Heart left ventricle (tissue), 16 donors: ENCODE measurements around the gene GPRIN1. TPM values are rescaled to one million over a fixed set of nuclear protein-coding genes. Genes with fewer than 3 reads are reported as not detected.

Experiments used
- ATAC-seq, 4 donors: fragments of 200-7000 bp; cut with Tn5 transposase; one replicate each; pipeline ENCODE4 v1.9.1; 2020 to 2022; ENCODE audit warnings: moderate library complexity in 4 of 4, mild to moderate bottlenecking in 3 of 4, moderate number of reproducible peaks in 1 of 4
- DNase-seq, 5 donors: peaks; one replicate each; pipeline ENCODE4 v3.0.0-alpha.2; 2020
- H3K27ac ChIP-seq, 12 donors: fragments of 200-600 bp; sonication (generic) in 4 of 12; one replicate each; pipeline versions ENCODE4 v1.5.0 to v1.8.0; 2016 to 2022; ENCODE audit warnings: mild to moderate bottlenecking in 2 of 12
- H3K27me3 ChIP-seq, 9 donors: fragments of 200-600 bp; sonication (generic) in 2 of 9; one replicate each; pipeline versions ENCODE4 v1.5.1 to v1.8.0; 2016 to 2022; ENCODE audit warnings: mild to moderate bottlenecking in 3 of 9
- H3K36me3 ChIP-seq, 9 donors: fragments of 200-600 bp; sonication (generic) in 2 of 9; one replicate each; pipeline versions ENCODE4 v1.5.0 to v1.8.0; 2018 to 2022; ENCODE audit warnings: mild to moderate bottlenecking in 2 of 9
- H3K4me1 ChIP-seq, 12 donors: fragments of 200-600 bp; sonication (generic) in 4 of 12; one replicate each; pipeline versions ENCODE4 v1.5.0 to v1.8.0; 2016 to 2022; ENCODE audit warnings: mild to moderate bottlenecking in 3 of 12
- H3K4me3 ChIP-seq, 12 donors: fragments of 200-600 bp; sonication (generic) in 4 of 12; one replicate each; pipeline versions ENCODE4 v1.5.0 to v1.8.0; 2017 to 2022; ENCODE audit warnings: mild to moderate bottlenecking in 9 of 12, moderate library complexity in 4 of 12
- H3K9me3 ChIP-seq, 12 donors: fragments of 200-600 bp; sonication (generic) in 4 of 12; one replicate each; pipeline versions ENCODE4 v1.5.0 to v1.8.0; 2016 to 2022; ENCODE audit warnings: mild to moderate bottlenecking in 1 of 12
- POLR2A ChIP-seq, 2 donors: fragments of 450-650 bp; IDR thresholded peaks; one replicate each; pipeline ENCODE4 v1.6.1; 2017; ENCODE audit warnings: antibody characterized with exemption in 2 of 2, mild to moderate bottlenecking in 2 of 2, moderate library complexity in 2 of 2
- WGBS, 4 donors: extraction: QIAGEN DNeasy Blood & Tissue Kit in 2 of 4; methylation state at CpG; one replicate each; pipeline versions ENCODE4 v1.1.5 to v1.1.7; 2013 to 2018; 5-methylcytosine and 5-hydroxymethylcytosine counted together
- intact Hi-C, 10 donors: fragments of 100-400 bp; cut with DNase I; formaldehyde crosslinking; loops; one replicate each; pipeline versions ENCODE4 v1.11.1 to v1.14.2; 2022
- polyA plus RNA-seq, 2 donors: library from polyadenylated mRNA; stranded (reverse); fragments of 200-250 nt; gene quantifications; one replicate each; pipeline ENCODE4 v1.2.3, GENCODE V29; 2013
- total RNA-seq, 9 donors: library from RNA; depleted of rRNA in 2 of 9; stranded (reverse); fragments of >200 nt in 2 of 9; fragmentation: NEBNext Ultra II Directional in 3 of 9; extraction: Animal tissue kit (Norgen Biotek cat#: 25700) in 3 of 9; gene quantifications; one replicate each; pipeline versions ENCODE4 v1.1.0 to v1.2.4, GENCODE V29; 2016 to 2023
- TF ChIP-seq, protein P1 (sequence below), 12 donors: fragments of 200-600 bp; sonication (generic) in 4 of 12; IDR thresholded peaks; one replicate each; pipeline versions ENCODE4 v1.5.0 to v1.8.0; 2018 to 2022; ENCODE audit warnings: antibody characterized with exemption in 12 of 12, mild to moderate bottlenecking in 5 of 12
- donor health status: ischemic (EF 13 %, LVEDD 7.1; RV severe dilation, severe dysfunction).
- donor health status: healthy with polysubstance abuse.
- donor health status: DM: no; HTN: yes; CAD: no.
- donor health status: DM: no; HTN: no; CAD: no.
- donor health status: ischemic (EF 25% LVEDD 6.9; RV normal size, moderate dysfunction).
- donor health status: ischemic (EF 25% LVEDD 5.7; RV mildly dilated, moderate dysfunction).
- donor health status: healthy.
- donor health status: DM: yes; HTN: yes; CAD: no.
- donor health status: ischemic (EF 35%, LVEDD 5.7; RV mildly dilated, moderate dysfunction).
- donor health status: nonischemic (EF 11% LVEDD 7.7; RV severe dilation, severe dysfunction).
- donor health status: DM: yes; HTN: yes; CAD: no.
- donor health status: PGD.
- donor health status: ischemic (EF 29% LVEDD 5.4; RV normal size, mild dysfunction).
- donor health status: nonischemic (EF 23%, LVEDD 6.1; RV moderate dilation, normal function).

Gene GPRIN1
- total and polyA plus RNA-seq, 11 donors: 0.15 to 1.9 (median 0.36) TPM

DNA sequence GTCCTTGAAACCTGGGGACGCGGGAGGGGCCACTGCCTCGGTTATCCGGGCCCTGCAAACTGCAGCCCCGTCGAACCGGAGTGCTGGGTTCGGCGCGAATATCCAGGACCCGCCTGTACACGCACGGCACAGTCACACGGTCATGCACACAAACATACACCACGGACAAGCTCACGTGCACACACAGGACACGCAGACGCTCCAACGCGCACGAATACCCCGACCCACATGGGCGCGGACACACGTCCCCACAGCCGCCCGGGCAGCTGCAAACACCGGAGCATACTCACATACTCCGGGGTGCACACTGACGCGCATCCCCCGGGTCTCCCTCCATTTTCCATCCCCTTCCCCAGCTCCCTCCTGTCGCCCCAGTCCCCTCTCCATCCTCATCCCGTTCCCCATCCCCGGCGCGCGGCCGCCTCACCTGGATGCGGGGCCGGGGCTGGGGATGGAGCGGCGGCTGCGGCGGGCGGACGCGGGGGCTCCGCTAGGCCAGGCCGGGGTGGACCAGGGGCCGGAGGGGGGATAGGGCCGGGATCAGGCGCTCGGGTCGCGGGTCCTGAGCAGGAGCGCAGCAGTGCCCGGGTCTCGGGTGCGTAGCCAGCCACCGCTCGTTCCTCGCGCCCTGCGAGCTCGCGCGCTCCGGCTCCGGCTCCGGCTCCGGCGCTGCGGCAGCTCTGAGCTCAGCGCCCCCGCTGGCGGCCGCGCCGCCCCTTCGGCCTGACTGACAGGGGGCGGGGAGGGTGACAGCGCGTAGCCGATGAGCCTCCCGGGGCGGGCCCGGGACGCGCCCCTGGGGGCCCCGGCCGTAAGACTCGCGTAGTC is 20.1 kb upstream of the GPRIN1 start, which contains the start of the genes EIF4E1B and SNCB:
Gene EIF4E1B, plus strand, starts transcription at position 823 of the 828 bp plus-strand sequence. CDS start 12,113 bp downstream, outside the sequence.
Gene SNCB, minus strand, starts transcription at position 682 of the 828 bp plus-strand sequence. CDS start 880 bp downstream, outside the sequence.
- DNase-seq (peak in 2 of 5 donors; percentile 43 to 72), ATAC-seq (peak in 3 of 4 donors; percentile 78 to 91 (median 81))
- TF ChIP-seq, protein P1, sequence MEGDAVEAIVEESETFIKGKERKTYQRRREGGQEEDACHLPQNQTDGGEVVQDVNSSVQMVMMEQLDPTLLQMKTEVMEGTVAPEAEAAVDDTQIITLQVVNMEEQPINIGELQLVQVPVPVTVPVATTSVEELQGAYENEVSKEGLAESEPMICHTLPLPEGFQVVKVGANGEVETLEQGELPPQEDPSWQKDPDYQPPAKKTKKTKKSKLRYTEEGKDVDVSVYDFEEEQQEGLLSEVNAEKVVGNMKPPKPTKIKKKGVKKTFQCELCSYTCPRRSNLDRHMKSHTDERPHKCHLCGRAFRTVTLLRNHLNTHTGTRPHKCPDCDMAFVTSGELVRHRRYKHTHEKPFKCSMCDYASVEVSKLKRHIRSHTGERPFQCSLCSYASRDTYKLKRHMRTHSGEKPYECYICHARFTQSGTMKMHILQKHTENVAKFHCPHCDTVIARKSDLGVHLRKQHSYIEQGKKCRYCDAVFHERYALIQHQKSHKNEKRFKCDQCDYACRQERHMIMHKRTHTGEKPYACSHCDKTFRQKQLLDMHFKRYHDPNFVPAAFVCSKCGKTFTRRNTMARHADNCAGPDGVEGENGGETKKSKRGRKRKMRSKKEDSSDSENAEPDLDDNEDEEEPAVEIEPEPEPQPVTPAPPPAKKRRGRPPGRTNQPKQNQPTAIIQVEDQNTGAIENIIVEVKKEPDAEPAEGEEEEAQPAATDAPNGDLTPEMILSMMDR (IDR thresholded peaks at IDR 0.05): peak in 3 of 12 donors; percentile 6 to 20 (median 15)
- no peak for TF ChIP-seq POLR2A (IDR thresholded peaks at IDR 0.05)
- peaks cover 26 to 93% (median 61%) of the 10 kb centered on the region in 9 donors for H3K27me3 ChIP-seq
- H3K4me1 ChIP-seq: peaks cover 0 to 18% (median 10%) of the 10 kb centered on the region in 12 donors
- intact Hi-C loops: no loop called here
- WGBS, 4 donors: 1% methylated on average over 50 to 94 of the region's 94 CpGs
- peak within 1 kb of the TSS; percentile 17 to 51 (median 40) for H3K4me3 ChIP-seq
- H3K36me3 ChIP-seq: no peaks in the 10 kb centered on the region
- H3K27ac ChIP-seq: no peak within 1 kb of the TSS
- H3K9me3 ChIP-seq: no peaks in the 10 kb centered on the region

DNA sequence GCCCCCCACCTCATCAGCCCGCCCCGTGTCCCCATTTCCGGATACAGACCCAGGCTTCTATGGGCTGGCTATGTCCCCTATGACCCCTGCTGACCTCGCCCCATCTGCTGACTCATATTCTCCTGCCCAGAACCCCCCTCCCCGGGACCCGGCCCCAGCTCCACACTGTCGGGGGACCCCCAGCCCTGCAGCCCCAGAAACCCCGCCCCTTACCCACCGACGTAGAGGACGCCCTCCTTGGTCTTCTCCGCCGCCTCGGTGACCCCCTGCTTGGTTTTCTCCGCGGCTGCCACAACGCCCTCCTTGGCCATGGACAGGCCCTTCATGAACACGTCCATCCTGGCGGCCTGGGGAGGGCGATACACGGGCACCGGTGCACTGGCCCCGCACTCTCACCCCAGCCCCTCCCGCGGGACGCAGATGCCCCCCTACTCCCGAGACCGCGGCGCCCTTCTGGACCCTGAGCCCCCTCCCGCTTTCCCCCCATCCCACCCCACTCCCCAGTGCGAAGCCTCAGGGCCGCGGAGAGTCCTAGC is 19.4 kb upstream of the GPRIN1 start:
- DNase-seq: no peak
- ATAC-seq: no peak
- TF ChIP-seq, protein P1 (IDR thresholded peaks at IDR 0.05): no peak
- no peak for TF ChIP-seq POLR2A (IDR thresholded peaks at IDR 0.05)
- Histone ChIP-seq H3K27ac (no peak overlapping the region), H3K27me3 (peaks cover 26 to 97% (median 61%) of the 10 kb centered on the region in 9 donors), H3K9me3 (no peaks in the 10 kb centered on the region), H3K36me3 (no peaks in the 10 kb centered on the region), H3K4me1 (peaks cover 0 to 18% (median 10%) of the 10 kb centered on the region in 12 donors), H3K4me3 (peak overlapping the region in 4 of 12 donors; percentile 17 to 47 (median 32))
- intact Hi-C loops: no loop called here
- WGBS, 4 donors: 5 to 13% (median 8%) methylated on average over 21 to 34 of the region's 34 CpGs

DNA sequence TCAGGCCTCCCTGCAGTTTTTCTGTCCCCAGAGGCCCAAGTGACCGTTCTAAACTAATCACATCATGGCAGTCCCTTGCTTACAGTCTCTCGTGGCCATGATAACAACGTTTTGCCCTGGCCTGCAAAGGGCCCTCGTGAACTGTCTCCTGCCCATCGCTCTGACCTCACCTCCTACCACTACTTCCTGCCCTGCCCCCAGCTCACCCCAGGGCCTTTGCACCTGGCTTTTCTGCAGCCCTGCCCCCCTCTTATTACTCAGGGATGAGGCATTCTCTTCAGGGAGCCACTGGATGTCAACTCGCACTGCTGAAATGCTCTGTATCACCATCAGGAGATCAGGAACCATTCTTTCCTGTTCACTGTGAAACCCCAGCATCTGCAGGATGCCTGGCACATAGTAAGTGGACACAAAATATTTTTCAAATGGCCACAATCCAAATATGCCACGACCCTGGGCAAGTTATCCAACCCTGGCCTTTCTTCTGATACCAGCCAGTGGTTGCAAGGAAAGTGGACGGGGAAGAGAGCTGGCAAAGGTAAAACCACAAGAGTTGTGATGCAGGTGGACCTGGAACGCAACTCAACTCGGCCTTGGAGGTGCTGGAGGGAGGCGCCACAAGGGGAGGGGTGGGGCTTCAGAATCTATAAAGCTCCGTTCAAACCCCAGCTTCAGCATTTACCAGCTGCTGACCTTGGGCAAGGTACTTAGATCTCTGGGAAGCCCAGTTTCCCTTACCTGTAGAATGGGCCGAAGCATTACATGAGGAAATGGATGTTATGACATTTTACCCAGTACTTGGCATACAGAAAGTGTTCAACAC is 18.7 kb upstream of the GPRIN1 start:
- Histone ChIP-seq H3K4me1 (peaks cover 0 to 18% (median 10%) of the 10 kb centered on the region in 12 donors), H3K4me3 (no peak overlapping the region), H3K9me3 (no peaks in the 10 kb centered on the region), H3K36me3 (no peaks in the 10 kb centered on the region), H3K27me3 (peaks cover 26 to 99% (median 68%) of the 10 kb centered on the region in 9 donors), H3K27ac (no peak overlapping the region)
- intact Hi-C loops: no loop called here
- 54 to 61% (median 58%) methylated on average over 12 to 13 of the region's 13 CpGs for WGBS, 4 donors
- ATAC-seq (no peak), DNase-seq (no peak)
- no peak for TF ChIP-seq POLR2A (IDR thresholded peaks at IDR 0.05)
- TF ChIP-seq, protein P1 (IDR thresholded peaks at IDR 0.05): no peak
